NCI-H748 (cell line): Measurements from ENCODE around the gene VSIR.
A peak's percentile ranks its signal among the peaks of the same experiment; 100 is the strongest.

Experiments used
- DNase-seq: peaks from one replicate; lab custom pipeline; 2025; ENCODE audit not compliant: unreplicated experiment; lab: John Stamatoyannopoulos, UW

Gene VSIR

DNA sequence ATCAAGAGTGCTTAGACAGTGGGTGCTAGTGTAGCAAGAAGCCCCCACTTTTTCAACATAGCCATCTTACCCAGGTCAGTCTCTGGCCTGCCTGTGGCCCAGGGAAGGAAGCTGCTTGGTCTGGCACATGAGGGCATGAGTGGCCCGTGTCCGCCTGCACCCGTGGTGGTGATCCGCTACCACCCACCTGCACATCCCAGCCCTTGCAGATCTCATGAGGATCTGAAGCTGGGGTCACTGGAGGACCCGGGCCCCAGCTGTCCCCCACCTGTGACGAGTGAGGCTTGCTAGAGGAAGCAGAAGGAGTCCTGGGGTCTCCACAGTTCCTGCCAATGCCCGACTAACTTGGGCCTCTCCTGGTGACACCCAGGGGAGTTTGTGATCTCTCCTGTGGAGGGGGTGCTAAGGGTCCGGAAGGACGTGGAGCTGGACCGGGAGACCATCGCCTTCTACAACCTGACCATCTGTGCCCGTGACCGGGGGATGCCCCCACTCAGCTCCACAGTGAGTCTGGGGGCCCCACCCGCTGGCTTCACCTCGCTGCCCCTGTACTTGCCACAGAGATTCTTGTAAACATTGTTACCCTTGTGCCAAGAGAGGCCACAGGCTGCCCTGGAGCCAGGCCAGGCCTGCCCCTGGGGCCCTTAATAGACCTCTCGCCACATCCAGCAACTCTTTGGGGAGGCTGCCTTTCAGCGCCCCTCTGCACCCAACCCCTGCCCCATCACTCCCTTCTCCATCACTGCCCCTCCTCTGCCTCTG lies 10.8 kb upstream of the VSIR start:
- no peak for DNase-seq

GRCh38 chr10:71782917-71783490 lies 9.7 kb upstream of the VSIR start:
- DNase-seq, result no peak

DNA sequence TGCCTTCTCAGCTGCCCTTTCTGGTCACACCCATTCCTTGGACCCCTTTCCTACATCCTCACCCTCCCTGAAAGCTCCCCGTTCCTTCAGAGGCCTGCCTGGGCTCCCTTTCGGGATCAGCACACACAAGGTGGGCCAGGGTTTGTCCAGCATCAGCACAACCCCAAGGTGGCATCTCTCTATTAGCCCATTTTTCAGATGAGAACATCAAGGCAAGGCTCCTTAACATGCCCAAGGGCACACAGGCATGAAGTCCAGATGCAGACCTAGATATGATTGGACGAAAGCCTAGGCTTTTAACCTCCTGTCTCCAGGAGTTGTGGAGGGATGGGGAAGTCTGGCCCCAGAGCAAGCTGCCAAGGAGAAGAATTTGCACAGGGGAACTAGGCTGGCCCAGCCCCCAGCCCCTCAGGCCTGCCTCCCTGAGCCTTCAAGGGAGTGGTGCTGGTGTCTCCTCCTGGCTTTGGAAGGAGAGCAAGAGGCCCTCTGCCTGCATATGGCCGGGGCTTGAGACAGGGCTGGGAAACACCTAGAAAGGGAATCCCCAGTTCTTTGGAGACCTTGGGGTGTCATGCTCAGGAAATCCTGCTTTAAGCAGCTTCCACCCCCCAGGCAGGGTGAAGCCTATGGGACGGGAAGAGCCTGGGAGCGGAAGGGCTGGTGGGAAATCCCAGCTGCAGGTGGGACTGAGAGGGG lies 9.0 kb upstream of the VSIR start:
- DNase-seq, result no peak

GRCh38 chr10:71780719-71781118 lies 7.4 kb upstream of the VSIR start:
- DNase-seq, result no peak

- DNase-seq, result no peak
Observed at GRCh38 chr10:71780156-71780555, 6.8 kb upstream of the VSIR start.

- DNase-seq, result no peak
Observed at GRCh38 chr10:71779641-71780040, 6.3 kb upstream of the VSIR start.

DNA sequence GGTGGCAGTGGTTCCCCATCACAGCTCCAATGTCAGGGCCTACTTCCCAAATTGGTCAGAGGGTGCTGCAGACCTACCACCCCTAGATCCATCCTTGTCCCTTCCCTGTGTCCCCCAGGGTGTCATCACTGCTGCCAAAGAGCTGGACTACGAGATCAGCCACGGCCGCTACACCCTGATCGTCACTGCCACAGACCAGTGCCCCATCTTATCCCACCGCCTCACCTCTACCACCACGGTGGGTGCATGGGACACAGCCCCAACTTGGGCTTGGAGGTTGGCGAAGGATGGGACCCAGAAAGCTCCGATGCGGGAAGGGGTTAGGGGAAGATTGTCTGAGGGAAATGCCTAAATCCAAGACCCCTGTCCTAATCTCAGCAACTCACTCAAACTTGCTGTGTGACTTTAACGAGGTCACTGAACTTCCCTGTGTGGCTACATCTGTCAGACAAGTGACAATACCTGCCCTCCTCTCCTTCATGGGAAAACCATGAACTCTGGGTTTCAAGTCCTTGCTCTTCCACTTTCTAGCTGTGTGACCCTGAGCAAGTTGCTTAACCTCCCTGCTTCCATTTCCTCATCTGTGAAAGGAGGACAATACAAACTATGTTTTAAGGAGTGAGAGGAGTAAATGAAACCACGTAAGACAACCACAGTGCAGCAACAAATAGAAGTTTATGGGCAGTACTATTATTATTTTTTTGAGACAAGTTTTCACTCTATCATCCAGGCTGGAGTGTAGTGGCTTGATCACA lies 4.9 kb upstream of the VSIR start:
- no peak for DNase-seq

- DNase-seq, result no peak
Observed at GRCh38 chr10:71777213-71777985, 4.1 kb upstream of the VSIR start.

- no peak for DNase-seq
Observed at GRCh38 chr10:71776481-71776925, 3.2 kb upstream of the VSIR start.

GRCh38 chr10:71774916-71775702 lies 1.8 kb upstream of the VSIR start:
- DNase-seq, result no peak

DNA sequence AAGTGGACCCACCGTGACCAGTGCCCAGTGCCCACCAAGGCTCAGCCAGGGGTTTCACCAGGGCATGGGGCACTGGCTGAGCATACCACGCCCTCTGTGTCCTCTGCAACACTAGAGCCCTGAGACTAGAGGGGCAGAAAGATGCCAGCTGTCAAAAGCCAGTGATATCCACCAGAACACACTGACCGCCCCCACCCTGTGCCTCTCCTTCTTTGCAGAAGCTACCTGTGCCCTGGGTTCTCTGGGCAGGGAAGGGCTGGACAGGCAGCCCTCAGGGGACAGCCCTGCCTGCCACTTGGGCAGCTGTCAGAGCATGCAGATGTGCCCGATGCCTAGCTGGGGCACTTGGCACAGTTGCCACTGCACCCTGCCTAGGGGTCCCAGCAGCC lies 494 bp downstream of the VSIR start:
- no peak for DNase-seq

- no peak for DNase-seq
Observed at GRCh38 chr10:71771821-71772617, 1.3 kb downstream of the VSIR start.

- DNase-seq, result no peak
Observed at GRCh38 chr10:71771204-71771603, 2.1 kb downstream of the VSIR start.

- no peak for DNase-seq
Observed at GRCh38 chr10:71770789-71771188, 2.5 kb downstream of the VSIR start.

- no peak for DNase-seq
Observed at GRCh38 chr10:71770255-71770654, 3.1 kb downstream of the VSIR start.

DNA sequence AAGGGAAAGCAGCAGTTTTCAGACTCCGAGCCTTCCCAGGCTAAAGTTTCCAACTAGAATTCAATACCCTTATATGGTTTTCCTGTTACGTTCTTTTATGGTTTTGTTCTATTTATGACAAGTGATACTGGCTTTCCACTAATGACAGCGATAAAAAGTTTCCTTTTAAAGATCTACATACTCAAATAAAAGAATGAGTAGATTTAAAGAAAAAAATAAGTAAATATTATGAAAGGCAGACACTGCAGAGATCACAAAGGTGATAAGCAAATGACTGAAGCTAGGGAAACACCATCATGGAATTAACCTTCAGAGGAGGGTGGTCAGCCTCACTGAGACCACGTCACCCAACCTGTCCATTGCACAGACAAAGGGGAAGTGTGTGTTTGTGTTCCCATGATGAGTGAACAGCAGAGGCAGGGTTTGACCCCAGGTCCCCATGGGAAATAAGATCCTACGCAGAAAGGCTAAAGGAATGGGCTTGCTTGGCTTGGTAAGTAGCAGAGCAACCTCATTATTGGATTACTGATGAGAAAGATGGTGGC lies 4.0 kb downstream of the VSIR start:
- no peak for DNase-seq

DNA sequence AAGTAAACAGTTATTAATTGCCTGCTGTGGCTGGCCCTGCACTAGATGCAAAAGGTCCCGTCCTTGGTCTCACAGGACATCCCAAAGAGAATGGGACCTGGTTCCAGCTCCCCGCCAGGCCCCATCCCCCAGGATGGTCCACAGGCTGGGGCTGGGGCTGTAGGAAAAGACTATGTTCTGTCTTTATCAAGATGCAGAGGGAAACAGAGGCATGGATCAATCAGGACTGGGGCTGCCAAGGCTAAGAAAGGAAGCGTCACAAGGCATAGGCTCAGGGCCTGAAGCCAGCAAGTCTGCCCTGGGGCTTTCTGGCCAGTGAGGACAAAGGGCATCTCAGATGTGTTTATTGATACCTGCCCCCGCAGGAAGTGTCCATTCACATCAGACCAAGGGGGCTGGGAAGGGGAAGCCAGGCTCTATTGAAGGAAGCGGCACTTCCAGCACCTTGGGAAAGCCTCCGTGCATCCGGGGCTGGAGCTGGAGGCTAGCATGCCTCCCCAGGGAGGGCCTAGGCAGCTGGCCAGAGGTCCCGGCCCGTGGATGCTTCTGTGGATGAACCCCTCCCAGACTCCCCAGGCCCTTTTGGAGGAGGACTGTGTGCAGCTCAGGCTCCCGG lies 5.8 kb downstream of the VSIR start:
- peak; percentile 24 for DNase-seq

- peak; percentile 78 for DNase-seq
Observed at GRCh38 chr10:71766717-71767419, 6.5 kb downstream of the VSIR start.
